GM12878 (cell line): Measurements from ENCODE around the gene CCDC83. TPM values are rescaled to one million over a fixed set of nuclear protein-coding genes. Genes with fewer than 3 reads are reported as not detected.

ENCODE experiments used
- ATAC-seq: fragments of 200-7000 bp; cut with Tn5 transposase; 3 replicates; pipeline ENCODE4 v1.9.1; 2020; ENCODE audit warnings: mild to moderate bottlenecking, moderate library complexity
- BruUV-seq: library from RNA; stranded (reverse); fragments of 400-500 nt; replicated peaks from 2 replicates; lab custom pipeline; 2021; lab: Mats Ljungman, UMichigan
- CTCF ChIA-PET: fragments of 300-600 bp; sonication (Branson Sonifier 250); formaldehyde crosslinking; extraction: SDS; loops from one replicate; lab custom pipeline; 2021; ENCODE audit warnings: inconsistent platforms; lab: Yijun Ruan, JAX
- POLR2A ChIA-PET: fragments of 350-600 bp; formaldehyde crosslinking; extraction: SDS; loops from one replicate; lab custom pipeline; 2021; ENCODE audit warnings: inconsistent platforms; lab: Charles Lee
- RAD21 ChIA-PET: fragments of 300-600 bp; sonication (Branson Sonifier 250); formaldehyde crosslinking; loops from one replicate; lab custom pipeline; 2023; ENCODE audit warnings: antibody characterized with exemption; ENCODE audit not compliant: unreplicated experiment; lab: Charles Lee
- SMC1A ChIA-PET: fragments of 300-600 bp; sonication (Branson Sonifier 250); formaldehyde crosslinking; loops from one replicate; lab custom pipeline; 2023; ENCODE audit not compliant: unreplicated experiment, uncharacterized antibody; lab: Charles Lee
- DNase-seq: peaks from one replicate; pipeline ENCODE4 v3.0.0-alpha.2; 2011; ENCODE audit warnings: low read depth, low spot score
- FAIRE-seq: peaks from 3 replicates; lab custom pipeline; 2011; peaks lifted over from hg19 to GRCh38; lab: Jason Lieb, UNC
- H2AFZ ChIP-seq: 2 replicates; pipeline ENCODE4 v1.6.0; 2011; ENCODE audit warnings: low read depth, low read length, control low read depth; ENCODE audit not compliant: control insufficient read depth
- H3K27ac ChIP-seq: 2 replicates; pipeline ENCODE4 v1.5.1; 2011; ENCODE audit warnings: control low read depth; ENCODE audit not compliant: control insufficient read depth, insufficient read depth
- H3K27me3 ChIP-seq, 2 experiments: replicated peaks in 1 of 2; 2 replicates each; pipeline versions ENCODE4 v1.6.0 to v1.6.1; 2011; ENCODE audit warnings: low read length in 1 of 2; ENCODE audit not compliant: control insufficient read depth in 2 of 2, insufficient read depth in 2 of 2
- H3K36me3 ChIP-seq, 2 experiments: 2 replicates each; pipeline ENCODE4 v1.5.1; 2011; ENCODE audit warnings: low read length in 1 of 2; ENCODE audit not compliant: control insufficient read depth in 2 of 2, insufficient read depth in 2 of 2
- H3K4me1 ChIP-seq: 2 replicates; pipeline ENCODE4 v1.6.1; 2011; ENCODE audit warnings: mild to moderate bottlenecking, low read length, moderate library complexity, mixed read lengths; ENCODE audit not compliant: control insufficient read depth, insufficient read depth
- H3K4me2 ChIP-seq: 2 replicates; pipeline ENCODE4 v1.6.0; 2011; ENCODE audit warnings: control low read depth; ENCODE audit not compliant: control insufficient read depth, insufficient read depth
- H3K4me3 ChIP-seq: fragments of 200-600 bp; sonication (generic); 2 replicates; pipeline ENCODE4 v1.5.1; 2016
- H3K79me2 ChIP-seq: 2 replicates; pipeline ENCODE4 v1.6.0; 2011; ENCODE audit warnings: low read length; ENCODE audit not compliant: control insufficient read depth, insufficient read depth
- H3K9ac ChIP-seq: 2 replicates; pipeline ENCODE4 v1.8.0; 2011; ENCODE audit warnings: low read length, control low read depth, mixed read lengths; ENCODE audit not compliant: control insufficient read depth, insufficient read depth
- H3K9me3 ChIP-seq: replicated peaks from 3 replicates; pipeline ENCODE4 v1.5.1; 2011; ENCODE audit warnings: mild to moderate bottlenecking, low read length; ENCODE audit not compliant: control insufficient read depth, insufficient read depth
- H4K20me1 ChIP-seq: 2 replicates; pipeline ENCODE4 v1.6.0; 2011; ENCODE audit not compliant: control insufficient read depth, insufficient read depth
- ASH2L ChIP-seq: fragments of 300-600, 200-600 bp; sonication (generic); IDR thresholded peaks from 2 replicates; pipeline ENCODE4 v1.6.1; 2017; ENCODE audit warnings: low read depth, mild to moderate bottlenecking, borderline replicate concordance
- BMI1 ChIP-seq: fragments of 450-650 bp; IDR thresholded peaks from 2 replicates; pipeline ENCODE4 v1.6.1; 2016; ENCODE audit warnings: mild to moderate bottlenecking, moderate library complexity, borderline replicate concordance
- CEBPB ChIP-seq, 2 experiments: fragments of 150-350 bp in 1 of 2; IDR thresholded peaks; 2 replicates each; pipeline ENCODE4 v1.6.1; 2012 to 2014; ENCODE audit warnings: low read depth in 2 of 2, low read length in 2 of 2, borderline replicate concordance in 1 of 2, inconsistent platforms in 1 of 2
- ESRRA ChIP-seq: IDR thresholded peaks from 2 replicates; pipeline ENCODE4 v1.6.1; 2012; ENCODE audit warnings: mild to moderate bottlenecking, low read length, improper control_type of control experiment
- JUNB ChIP-seq: IDR thresholded peaks from 2 replicates; pipeline ENCODE4 v1.6.1; 2016; ENCODE audit warnings: antibody characterized with exemption, mild to moderate bottlenecking
- MYC ChIP-seq: IDR thresholded peaks from 2 replicates; pipeline ENCODE4 v1.6.1; 2011; ENCODE audit warnings: mild to moderate bottlenecking, low read length, moderate library complexity, inconsistent platforms; ENCODE audit not compliant: insufficient read depth, insufficient replicate concordance, insufficient read length, severe bottlenecking
- NR2C1 ChIP-seq: fragments of 450-650 bp; IDR thresholded peaks from 2 replicates; pipeline ENCODE4 v1.6.1; 2017; ENCODE audit warnings: antibody characterized with exemption, mild to moderate bottlenecking, moderate library complexity
- PAX5 ChIP-seq: IDR thresholded peaks from 2 replicates; pipeline ENCODE4 v1.6.1; 2011; ENCODE audit warnings: low read depth, low read length, borderline replicate concordance
- RAD21 ChIP-seq: IDR thresholded peaks from 2 replicates; pipeline ENCODE4 v1.6.1; 2011; ENCODE audit warnings: mild to moderate bottlenecking, low read depth, low read length, moderate library complexity; ENCODE audit not compliant: insufficient read depth
- SREBF2 ChIP-seq: IDR thresholded peaks from 2 replicates; pipeline ENCODE4 v1.6.1; 2012; ENCODE audit warnings: mild to moderate bottlenecking, low read length
- STAT3 ChIP-seq: IDR thresholded peaks from 2 replicates; pipeline ENCODE4 v1.6.1; 2011; ENCODE audit warnings: low read depth, low read length, improper control_type of control experiment
- WGBS: methylation state at CpG from one replicate; pipeline ENCODE4 v1.1.6; 2016; ENCODE audit warnings: low lambda C conversion rate; ENCODE audit not compliant: insufficient replicate concordance, insufficient coverage; ENCODE audit errors: missing lambda C conversion rate; 5-methylcytosine and 5-hydroxymethylcytosine counted together
- in situ Hi-C: fragments of 300-500 bp; cut with MboI; formaldehyde crosslinking; loops from 9 replicates; pipeline ENCODE4 v1.14.3; 2018; ENCODE audit warnings: mixed read lengths
- intact Hi-C: fragments of 100-400 bp; cut with micrococcal nuclease; formaldehyde crosslinking; loops from one replicate; pipeline ENCODE4 v1.14.2; 2022; ENCODE audit not compliant: unreplicated experiment
- polyA plus RNA-seq, 11 experiments: library from polyadenylated mRNA; depleted of rRNA in 4 of 11; unstranded in 6 of 11; stranded (reverse) in 5 of 11; fragments of >200 nt; fragmentation: Nextera tagmentation in 4 of 11; fragmentation: Illumina TruSeq in 1 of 11; extraction: Ambion mirVana in 4 of 11; extraction: Trizol in 1 of 11; gene quantifications; 1 replicate in 1 of 11; 2 replicates in 10 of 11; pipeline versions ENCODE4 v1.2.1 to v1.2.3, GENCODE V29; 2011 to 2016; ENCODE audit warnings: inconsistent platforms in 2 of 11, missing spikeins in 2 of 11, low read depth in 1 of 11
- total RNA-seq, 4 experiments: library from RNA; depleted of rRNA in 3 of 4; stranded (reverse); fragments of >200 nt in 3 of 4; fragmentation: Illumina TruSeq in 1 of 4; extraction: Trizol in 1 of 4; gene quantifications; 2 replicates each; pipeline versions ENCODE4 v1.2.1 to v1.2.3, GENCODE V29; 2013 to 2021
- TF ChIP-seq, protein P1 (sequence below): fragments of 450-650 bp; IDR thresholded peaks from 2 replicates; pipeline ENCODE4 v1.6.1; 2017; ENCODE audit warnings: mild to moderate bottlenecking
- TF ChIP-seq, protein P2 (sequence below): fragments of 450-650 bp; formaldehyde crosslinking; IDR thresholded peaks from 2 replicates; pipeline ENCODE4 v1.4.0; 2020; ENCODE audit warnings: mild to moderate bottlenecking, moderate library complexity
- TF ChIP-seq, protein P3 (sequence below): IDR thresholded peaks from 2 replicates; pipeline ENCODE4 v1.6.1; 2011; ENCODE audit warnings: low read depth, low read length, improper control_type of control experiment, borderline replicate concordance

The CCDC83 gene
- total and polyA plus RNA-seq, 10 of the 15 experiments (the other 5 are each of a cell fraction or from before 2014, with no cell fraction given) = not detected

DNA sequence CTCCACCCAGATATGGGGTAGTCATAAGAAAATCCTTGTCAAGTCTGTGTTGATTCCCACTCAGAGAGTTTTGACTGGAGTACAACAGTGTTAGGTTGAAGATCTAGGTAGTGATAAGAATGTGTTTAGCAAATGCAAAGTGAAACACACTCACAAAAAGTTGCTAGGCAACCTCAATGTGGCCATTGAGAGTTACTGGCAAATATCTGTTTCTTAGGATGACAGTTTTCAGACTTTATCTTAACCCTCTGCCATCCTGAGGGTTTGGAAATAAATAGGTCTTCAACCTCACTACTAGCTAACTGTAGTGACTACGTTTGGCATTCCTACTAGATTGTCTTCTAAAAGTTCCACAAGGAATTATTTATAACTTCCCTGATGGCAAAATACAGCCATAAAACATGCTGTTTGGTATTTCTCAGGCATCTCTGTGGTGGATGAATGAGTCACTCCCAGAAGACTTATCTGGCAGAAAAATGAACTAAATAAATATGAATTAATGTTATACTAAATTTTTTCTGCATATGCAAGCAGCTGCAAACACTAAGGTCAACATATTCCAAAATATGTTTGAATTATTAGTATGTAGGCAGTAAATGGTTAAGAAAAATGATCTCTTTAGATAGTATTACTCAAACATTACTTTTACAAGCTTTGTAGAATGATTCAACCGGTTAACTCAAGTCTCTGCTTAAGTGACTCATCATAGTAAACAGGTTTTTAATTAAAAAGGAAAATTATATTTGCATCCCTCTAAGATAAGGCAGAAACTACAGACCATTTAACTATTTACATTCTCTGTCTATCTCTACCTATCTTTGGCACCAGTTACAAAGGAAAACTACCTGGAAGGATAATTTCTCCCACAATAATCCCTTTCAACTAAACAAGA is 27.2 kb upstream of the CCDC83 start:
- DNase-seq = no peak
- no peak for ATAC-seq
- H3K79me2 ChIP-seq = no peaks in the 10 kb centered on the region
- H3K9me3 ChIP-seq = no peaks in the 10 kb centered on the region
- ChIA-PET POLR2A (interaction anchor here (0.6 kb wide), 1 partner anchor 51 kb away, joined by 3 read pairs; no protein-coding TSS in a partner anchor), SMC1A (no interaction called here), RAD21 (no interaction called here), CTCF (interaction anchor here (0.6 to 3.2 kb wide), 2 partner anchors 13 to 61 kb away, joined by 3 to 9 read pairs; no protein-coding TSS in a partner anchor)
- H3K36me3 ChIP-seq = no peaks in the 10 kb centered on the region
- in situ Hi-C loops (loop anchor here (10.0 kb wide), 1 partner anchor 233 kb away; no protein-coding TSS in a partner anchor), intact Hi-C loops (loop anchor here (5.0 kb wide), 2 partner anchors 136 to 231 kb away; no protein-coding TSS in a partner anchor)
- H3K9ac ChIP-seq = no peak overlapping the region
- no peaks in the 10 kb centered on the region for H4K20me1 ChIP-seq
- 0% methylated on average over 2 of the region's 2 CpGs for WGBS
- no peak overlapping the region for H3K4me3 ChIP-seq
- H3K4me1 ChIP-seq = no peaks in the 10 kb centered on the region
- H3K4me2 ChIP-seq = no peak overlapping the region
- no peaks in the 10 kb centered on the region for H3K27me3 ChIP-seq
- H2AFZ ChIP-seq = no peak overlapping the region
- no TSS peak for BruUV-seq
- FAIRE-seq = no peak
- no peak overlapping the region for H3K27ac ChIP-seq
- TF ChIP-seq MYC (no peak), JUNB (no peak), BMI1 (no peak), ESRRA (no peak), RAD21 (no peak), CEBPB (IDR thresholded peaks at IDR 0.05; ENCODE audit: borderline replicate concordance in 1 of 2, low read depth in 2 of 2, low read length in 2 of 2) (no peak), STAT3 (no peak), NR2C1 (no peak), PAX5 (no peak), ASH2L (no peak), SREBF2 (no peak)
- TF ChIP-seq, protein P1, sequence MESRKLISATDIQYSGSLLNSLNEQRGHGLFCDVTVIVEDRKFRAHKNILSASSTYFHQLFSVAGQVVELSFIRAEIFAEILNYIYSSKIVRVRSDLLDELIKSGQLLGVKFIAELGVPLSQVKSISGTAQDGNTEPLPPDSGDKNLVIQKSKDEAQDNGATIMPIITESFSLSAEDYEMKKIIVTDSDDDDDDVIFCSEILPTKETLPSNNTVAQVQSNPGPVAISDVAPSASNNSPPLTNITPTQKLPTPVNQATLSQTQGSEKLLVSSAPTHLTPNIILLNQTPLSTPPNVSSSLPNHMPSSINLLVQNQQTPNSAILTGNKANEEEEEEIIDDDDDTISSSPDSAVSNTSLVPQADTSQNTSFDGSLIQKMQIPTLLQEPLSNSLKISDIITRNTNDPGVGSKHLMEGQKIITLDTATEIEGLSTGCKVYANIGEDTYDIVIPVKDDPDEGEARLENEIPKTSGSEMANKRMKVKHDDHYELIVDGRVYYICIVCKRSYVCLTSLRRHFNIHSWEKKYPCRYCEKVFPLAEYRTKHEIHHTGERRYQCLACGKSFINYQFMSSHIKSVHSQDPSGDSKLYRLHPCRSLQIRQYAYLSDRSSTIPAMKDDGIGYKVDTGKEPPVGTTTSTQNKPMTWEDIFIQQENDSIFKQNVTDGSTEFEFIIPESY = no peak
- TF ChIP-seq, protein P2, sequence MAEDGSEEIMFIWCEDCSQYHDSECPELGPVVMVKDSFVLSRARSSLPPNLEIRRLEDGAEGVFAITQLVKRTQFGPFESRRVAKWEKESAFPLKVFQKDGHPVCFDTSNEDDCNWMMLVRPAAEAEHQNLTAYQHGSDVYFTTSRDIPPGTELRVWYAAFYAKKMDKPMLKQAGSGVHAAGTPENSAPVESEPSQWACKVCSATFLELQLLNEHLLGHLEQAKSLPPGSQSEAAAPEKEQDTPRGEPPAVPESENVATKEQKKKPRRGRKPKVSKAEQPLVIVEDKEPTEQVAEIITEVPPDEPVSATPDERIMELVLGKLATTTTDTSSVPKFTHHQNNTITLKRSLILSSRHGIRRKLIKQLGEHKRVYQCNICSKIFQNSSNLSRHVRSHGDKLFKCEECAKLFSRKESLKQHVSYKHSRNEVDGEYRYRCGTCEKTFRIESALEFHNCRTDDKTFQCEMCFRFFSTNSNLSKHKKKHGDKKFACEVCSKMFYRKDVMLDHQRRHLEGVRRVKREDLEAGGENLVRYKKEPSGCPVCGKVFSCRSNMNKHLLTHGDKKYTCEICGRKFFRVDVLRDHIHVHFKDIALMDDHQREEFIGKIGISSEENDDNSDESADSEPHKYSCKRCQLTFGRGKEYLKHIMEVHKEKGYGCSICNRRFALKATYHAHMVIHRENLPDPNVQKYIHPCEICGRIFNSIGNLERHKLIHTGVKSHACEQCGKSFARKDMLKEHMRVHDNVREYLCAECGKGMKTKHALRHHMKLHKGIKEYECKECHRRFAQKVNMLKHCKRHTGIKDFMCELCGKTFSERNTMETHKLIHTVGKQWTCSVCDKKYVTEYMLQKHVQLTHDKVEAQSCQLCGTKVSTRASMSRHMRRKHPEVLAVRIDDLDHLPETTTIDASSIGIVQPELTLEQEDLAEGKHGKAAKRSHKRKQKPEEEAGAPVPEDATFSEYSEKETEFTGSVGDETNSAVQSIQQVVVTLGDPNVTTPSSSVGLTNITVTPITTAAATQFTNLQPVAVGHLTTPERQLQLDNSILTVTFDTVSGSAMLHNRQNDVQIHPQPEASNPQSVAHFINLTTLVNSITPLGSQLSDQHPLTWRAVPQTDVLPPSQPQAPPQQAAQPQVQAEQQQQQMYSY (CRISPR knock-in tag) = no peak
- TF ChIP-seq, protein P3, sequence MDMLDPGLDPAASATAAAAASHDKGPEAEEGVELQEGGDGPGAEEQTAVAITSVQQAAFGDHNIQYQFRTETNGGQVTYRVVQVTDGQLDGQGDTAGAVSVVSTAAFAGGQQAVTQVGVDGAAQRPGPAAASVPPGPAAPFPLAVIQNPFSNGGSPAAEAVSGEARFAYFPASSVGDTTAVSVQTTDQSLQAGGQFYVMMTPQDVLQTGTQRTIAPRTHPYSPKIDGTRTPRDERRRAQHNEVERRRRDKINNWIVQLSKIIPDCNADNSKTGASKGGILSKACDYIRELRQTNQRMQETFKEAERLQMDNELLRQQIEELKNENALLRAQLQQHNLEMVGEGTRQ = no peak
